K562 treated with DMSO at 1 percent for 24 hours (cell line): Measurements from ENCODE around the gene HS1BP3. TPM values are rescaled to one million over a fixed set of nuclear protein-coding genes. Genes with fewer than 3 reads are reported as not detected.

Source experiments
- total RNA-seq: library from RNA; unstranded; fragments of 300-600 nt; gene quantifications from 2 replicates; pipeline ENCODE4 v1.2.3, GENCODE V29; 2022; ENCODE audit warnings: low read depth; ENCODE audit not compliant: insufficient read depth

Gene HS1BP3, protein sequence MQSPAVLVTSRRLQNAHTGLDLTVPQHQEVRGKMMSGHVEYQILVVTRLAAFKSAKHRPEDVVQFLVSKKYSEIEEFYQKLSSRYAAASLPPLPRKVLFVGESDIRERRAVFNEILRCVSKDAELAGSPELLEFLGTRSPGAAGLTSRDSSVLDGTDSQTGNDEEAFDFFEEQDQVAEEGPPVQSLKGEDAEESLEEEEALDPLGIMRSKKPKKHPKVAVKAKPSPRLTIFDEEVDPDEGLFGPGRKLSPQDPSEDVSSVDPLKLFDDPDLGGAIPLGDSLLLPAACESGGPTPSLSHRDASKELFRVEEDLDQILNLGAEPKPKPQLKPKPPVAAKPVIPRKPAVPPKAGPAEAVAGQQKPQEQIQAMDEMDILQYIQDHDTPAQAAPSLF
- total RNA-seq = 27.0 and 28.0 TPM in 2 replicates

DNA sequence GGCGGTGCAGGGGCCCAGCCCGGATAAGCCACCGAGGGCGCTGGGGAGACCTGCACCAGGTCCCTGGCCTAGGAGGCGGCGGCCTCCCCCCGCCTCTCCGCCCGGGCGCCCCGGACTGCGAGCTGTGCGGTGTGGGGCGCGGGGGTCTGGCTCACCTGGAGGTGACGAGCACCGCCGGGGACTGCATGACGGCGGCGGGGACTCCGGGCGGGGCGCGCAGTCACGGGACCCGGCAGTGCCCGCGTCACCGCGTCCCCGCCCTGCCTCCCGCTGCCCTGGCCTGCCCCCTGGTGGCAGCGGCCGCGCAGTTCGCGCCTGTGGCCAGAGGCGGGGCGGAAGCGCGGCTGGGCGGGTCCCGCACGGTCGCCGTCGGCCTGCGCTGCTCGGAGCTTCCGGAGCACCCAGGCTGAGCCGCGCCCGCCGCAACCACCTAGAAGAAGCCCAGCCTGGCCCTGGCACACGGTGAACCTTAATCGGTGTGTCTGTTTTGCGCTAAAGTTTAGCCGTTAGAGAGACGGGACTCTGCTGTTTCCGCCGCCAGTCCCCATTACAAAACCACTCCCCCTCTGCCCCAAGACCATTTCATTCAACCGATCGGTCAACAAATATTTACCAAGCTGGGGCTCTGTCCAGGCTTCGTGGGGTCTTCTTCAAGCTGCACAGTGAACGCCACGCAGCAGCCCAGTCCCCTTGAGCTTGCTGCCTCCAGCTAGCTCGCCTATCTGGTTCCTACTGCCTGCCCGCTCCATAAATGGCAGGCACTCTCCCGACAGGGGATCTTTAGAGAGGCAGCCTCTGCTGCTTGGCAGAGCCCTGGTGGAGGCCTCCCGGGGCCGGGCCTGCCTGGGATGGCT is at the start of gene HS1BP3:
Gene HS1BP3, minus strand, starts transcription at position 222 of the 854 bp plus-strand sequence. Its CDS starts 35 bp downstream, at position 187.

DNA sequence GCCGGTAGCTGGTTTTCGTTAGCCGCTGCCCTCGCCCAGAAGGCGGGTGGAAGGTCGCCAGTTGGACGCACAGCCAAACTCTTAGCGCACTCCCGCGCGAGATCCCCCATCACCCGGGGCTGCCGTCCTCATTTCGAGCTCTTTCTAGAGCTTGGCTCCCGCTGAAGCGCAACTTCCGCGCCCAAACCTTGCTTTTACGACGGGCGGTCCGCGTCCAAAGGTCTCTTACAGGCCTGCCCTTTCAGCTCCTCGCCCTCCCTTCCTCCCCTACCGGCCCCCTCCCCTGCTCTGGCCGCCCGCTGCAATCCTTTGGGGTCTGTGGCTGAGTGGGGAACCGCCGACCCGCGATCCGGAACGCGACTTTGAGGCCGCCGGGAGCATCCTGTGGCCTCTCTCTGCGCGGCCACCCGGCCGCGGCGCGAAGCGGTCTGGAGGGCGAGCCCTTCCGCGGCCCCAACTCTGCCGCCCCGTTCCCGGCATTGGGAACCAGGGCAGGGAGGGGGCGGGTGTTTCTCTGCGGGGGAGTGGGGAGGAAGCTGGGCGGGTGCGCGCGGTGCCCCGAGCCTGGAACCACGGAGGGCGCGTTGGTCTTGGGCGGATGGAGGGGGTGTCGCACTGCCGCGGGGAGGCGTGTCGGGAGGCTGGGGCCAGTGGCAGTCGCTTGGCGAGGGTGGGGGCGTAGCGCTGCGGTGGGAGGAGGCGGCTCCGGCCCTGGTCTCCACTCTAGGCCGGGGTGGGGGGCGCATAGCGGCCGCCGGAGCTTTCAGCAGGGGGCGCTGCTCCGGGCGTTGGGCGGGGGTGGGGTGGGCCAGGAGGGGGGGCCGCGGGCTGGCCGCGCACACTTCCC is 15.6 kb upstream of the HS1BP3 start, which contains the start of gene GDF7:
Gene GDF7, plus strand, starts transcription at position 841 of the 847 bp plus-strand sequence. CDS start 96 bp downstream, outside the sequence.

Other genes with a start within 250 kb of the HS1BP3 start
- 6.3 and 6.7 TPM in 2 replicates for gene RHOB, start 204.0 kb downstream of the HS1BP3 start, total RNA-seq
- not detected in 2 replicates for gene GDF7, start 16.0 kb upstream of the HS1BP3 start, total RNA-seq
- 13.5 and 14.0 TPM in 2 replicates for gene LDAH, start 172.0 kb upstream of the HS1BP3 start, total RNA-seq